Measurements from ENCODE around the gene DENND1C.
"Not testable (repeated sequence)": the region's sequence is repeated elsewhere in the genome, so short reads cannot be mapped to it uniquely, and the experiment has no call there.

Gene DENND1C

DNA sequence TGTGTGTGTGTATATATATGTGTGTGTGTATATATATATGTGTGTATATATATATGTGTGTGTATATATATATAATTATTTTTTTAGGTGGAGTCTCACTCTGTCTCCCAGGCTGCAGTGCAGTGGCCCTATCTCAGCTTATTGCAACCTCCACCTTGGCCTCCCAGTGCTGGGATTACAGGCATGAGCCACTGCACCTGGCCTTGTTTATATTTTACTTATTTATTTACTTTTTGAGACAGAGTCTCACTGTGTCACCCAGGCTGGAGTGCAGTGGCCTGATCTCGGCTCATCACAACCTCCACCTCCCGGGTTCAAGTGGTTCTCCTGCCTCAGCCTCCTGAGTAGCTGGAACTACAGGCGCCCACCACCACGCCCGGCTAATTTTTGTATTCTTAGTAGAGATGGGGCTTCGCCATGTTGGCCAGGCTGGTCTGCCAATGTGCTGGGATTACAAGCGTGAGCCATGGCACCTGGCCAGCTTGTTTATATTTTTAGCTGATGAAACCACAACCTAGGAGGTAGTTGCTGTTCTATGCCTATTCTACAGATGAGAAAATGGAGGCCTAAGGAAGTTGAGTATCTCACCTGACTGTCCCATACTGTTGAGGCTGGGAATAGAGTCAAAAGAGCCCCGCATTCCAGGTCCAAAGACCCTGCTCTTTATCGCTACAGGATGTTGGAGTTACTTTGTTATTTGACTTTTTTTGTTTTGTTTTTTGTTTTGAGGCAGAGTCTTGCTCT is 26.6 kb upstream of the DENND1C start:
- DNase-seq, result not testable (repeated sequence)

DNA sequence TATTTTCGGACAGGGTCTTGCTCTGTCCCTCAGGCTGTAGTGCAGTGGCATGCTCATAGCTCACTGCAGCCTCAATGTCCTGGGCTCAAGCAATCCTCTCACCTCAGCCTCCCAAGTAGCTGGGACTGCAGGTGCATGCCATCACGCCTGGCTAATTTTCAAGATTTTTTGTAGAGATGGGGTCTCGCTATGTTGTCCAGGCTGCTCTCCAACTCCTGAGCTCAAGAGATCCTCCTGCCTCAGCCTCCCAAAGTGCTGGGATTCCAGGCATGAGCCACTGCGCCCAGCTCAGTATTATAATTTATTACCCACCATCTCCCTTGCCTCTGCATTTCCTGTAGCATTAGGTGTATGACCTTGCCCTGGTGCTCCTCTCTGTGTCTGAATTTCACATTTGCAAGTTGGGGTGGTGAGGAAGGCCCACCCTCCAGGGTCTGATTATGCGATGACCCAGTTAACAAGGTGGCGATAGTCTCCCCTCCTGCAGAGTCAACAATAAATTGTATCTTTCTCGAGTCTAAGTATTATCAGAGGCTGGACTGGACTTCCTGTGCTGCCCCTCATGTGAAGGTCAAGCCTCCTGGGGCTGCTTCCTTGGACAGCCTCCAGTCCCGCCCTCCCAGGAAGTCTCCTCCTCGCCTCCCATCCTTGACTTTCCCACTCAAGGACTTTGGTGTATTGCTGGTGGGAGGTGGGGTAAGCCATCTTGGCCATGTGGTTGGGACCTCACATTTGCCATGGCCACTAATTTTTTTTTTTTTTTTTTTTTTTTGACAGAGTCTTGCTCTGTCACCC is 22.0 kb upstream of the DENND1C start:
- no peak for DNase-seq

DNA sequence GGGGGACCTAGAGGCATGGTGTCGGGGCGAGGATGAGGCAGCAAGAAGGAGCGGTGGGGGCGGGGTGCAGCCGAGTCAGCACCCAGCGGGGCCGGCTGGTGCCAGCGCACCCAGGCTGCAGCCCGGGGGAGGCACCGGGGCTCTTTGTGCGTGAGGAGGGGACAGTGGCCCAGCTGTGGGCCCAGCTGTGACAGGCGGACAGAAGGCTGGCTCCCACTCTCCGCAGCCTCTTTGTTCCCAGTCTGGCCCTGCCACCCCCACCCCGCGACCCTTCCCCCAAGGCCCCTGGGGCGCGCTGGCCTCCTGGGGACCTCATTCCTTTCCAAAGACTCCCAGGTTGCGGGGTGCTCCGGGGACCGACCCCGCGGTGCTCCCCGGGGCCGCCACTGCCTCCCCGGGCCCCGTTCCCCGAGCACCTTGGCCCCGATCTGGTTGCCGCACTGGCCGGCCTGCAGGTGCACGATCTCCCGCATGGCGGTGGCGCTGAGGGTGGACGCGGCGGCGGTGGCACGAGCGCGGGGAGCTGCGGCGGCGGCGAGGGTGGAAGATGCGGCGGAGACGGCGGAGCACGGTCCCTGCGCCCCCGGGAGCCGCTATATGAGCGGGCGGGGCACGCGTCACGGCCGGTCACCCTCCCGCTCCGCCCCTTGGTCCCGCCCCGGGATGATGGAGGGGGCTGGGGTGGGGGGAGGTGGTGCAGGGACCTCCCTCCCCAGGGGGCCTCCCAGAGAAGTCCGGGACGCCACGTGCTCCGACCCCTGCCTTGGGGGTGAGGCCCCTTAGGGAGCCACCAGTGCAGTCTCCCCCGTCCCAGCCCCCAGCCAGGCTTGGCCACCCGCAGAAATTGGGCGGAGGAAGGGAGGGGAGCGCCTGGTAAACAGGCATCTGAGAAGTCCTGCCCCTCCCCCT is 20.4 kb upstream of the DENND1C start, which contains the start of gene TUBB4A:
TUBB4A (minus strand) TSS at position 570 of the 909 bp plus-strand sequence; CDS start at position 473, 97 bp downstream.
- DNase-seq, result no peak

DNA sequence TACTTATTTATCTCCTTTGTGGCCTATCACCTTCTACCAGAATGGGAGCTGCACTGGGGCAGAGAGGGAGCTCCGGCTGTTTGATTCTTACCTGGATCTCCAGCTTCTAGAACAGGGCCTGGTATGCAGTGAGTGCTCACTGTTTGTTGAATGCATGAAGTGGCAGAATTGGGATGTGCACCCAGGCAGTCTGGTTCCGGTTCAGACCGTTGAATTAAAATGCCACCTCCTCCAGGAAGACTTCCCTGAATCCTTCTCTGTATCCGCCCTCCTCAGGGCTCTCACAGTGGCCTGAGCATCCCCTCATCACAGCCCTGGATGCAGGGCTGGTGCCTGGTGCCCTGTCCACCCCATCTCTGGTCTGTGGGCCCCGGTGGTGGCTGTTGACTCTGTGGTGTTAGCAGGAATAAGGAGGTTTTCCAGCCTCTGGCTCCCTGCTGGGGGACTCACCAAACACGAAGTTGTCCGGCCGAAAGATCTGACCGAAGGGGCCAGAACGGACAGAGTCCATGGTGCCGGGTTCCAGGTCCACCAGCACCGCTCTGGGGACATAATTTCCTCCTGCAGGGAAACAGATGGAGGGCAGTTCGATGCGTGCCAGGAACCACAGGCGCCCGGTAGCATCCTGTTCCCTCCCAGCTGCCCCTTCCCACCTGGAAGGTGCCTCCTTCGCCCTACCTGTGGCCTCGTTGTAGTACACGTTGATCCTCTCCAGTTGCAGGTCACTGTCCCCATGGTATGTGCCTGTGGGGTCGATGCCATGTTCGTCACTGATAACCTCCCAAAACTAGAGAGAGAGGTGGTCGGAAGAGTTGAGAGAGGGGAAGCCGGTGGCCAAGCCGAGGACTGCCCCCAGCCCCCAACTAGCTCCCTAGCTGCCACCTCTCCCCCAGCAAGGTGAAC is 19.5 kb upstream of the DENND1C start:
- DNase-seq, result no peak

DNA sequence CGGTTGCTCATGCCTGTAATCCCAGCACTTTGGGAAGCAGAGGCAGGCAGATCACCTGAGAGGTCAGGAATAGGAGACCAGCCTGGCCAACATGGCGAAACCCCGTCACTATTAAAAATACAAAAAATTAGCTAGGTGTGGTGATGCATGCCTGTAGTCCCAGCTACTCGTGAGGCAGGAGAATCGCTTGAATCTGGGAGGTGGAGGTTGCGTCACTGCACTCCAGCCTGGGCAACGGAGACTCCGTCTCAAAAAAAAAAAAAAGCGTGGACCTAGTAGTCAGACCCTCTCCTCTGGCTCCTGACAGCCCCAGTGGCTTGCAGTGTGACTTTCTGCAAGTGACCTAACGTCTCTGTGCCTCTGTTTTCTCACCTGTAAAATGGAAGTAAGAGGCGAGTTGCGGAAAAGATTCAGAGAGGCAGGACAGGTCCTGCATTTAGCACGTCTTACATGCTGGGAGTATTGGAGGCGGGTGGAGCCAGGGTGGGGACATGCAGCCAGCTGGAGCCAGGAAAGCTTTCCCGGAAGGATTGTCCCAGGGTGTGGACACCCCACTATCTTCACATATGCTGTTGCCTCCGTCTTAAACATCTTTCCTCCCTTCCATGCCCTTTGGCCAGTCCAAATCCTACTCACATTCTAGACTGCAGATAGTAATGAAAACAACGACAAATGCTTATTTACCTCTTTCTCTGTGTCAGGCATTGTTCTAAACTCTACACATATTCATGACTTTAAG is 17.6 kb upstream of the DENND1C start:
- DNase-seq, result no peak

DNA sequence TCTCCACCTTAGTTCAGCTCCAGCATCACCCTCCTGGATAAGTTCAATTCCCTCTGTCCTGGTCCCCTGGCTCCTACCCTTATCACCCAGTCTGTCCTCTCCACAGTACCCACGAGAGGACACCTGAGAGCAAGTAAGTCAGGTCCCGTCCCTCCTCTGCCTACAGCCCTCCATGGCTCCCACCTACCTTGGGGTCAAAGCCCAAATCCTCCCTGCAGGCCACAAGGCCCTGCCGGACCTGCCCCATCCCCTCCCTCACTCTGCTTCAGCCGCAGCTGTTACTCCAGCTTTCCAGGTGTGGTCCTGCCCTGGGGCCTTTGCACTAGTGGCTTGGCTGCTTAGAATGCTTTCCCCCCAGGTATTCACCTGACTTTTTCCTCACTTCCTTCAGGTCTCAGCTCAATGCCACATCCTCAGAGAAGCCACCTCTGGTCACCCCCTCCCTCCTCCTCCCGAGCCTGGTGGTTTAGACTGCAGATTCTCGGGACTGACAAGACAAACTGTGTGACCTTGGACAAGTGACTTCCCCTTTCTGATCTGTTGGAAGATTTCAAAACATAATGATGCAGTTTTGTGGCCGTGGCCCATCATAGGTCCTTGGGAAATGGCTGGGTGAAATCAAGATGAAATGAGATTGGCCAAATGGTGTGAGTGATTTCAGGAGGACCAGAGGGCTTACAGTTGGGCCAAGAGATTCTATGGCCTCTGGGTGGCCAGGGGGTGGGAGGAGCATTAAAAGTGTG is 16.9 kb upstream of the DENND1C start:
- no peak for DNase-seq

DNA sequence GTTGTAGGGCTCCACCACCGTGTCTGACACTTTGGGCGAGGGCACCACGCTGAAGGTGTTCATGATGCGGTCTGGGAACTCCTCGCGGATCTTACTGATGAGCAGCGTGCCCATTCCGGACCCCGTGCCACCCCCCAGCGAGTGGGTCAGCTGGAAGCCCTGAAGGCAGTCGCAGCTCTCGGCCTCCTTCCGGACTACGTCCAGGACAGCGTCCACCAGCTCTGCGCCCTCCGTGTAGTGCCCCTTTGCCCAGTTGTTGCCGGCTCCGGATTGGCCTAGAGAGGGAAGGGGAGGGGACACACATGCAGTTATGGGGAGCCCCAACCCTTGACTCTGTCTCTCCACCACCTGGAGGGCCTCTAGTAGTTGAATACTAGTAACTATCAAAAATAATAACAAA is 14.4 kb upstream of the DENND1C start:
- no peak for DNase-seq

DNA sequence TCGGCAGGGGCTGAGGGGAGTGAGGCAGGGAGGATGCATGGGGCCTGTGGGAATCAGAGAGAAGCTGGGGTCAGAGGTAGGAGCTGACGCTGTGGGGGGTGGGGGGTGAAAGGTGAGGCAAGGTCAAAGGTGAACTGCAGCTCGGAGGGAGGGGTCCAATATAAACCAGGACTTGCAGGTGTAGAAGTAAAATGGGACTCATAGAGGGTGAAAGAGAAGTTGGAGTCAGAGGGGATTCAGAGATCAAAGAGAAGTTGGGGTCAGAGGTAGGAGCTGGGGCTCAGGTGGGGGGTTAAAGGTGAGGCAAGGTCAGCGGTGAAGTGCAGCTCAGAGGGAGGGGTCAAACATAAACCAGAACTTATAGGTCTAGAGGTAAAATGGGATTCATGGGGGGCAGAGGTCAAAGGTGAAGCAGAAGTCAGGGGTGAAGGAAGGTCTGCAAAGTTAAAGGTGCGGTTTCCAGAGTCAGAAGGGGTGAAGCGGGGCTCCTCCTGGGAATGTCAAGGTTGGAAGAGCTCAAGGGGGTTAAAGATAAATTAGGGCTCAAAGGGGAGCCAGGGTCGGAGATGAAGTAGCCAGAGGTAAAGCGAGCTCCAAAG is 12.9 kb upstream of the DENND1C start:
- DNase-seq, result no peak

DNA sequence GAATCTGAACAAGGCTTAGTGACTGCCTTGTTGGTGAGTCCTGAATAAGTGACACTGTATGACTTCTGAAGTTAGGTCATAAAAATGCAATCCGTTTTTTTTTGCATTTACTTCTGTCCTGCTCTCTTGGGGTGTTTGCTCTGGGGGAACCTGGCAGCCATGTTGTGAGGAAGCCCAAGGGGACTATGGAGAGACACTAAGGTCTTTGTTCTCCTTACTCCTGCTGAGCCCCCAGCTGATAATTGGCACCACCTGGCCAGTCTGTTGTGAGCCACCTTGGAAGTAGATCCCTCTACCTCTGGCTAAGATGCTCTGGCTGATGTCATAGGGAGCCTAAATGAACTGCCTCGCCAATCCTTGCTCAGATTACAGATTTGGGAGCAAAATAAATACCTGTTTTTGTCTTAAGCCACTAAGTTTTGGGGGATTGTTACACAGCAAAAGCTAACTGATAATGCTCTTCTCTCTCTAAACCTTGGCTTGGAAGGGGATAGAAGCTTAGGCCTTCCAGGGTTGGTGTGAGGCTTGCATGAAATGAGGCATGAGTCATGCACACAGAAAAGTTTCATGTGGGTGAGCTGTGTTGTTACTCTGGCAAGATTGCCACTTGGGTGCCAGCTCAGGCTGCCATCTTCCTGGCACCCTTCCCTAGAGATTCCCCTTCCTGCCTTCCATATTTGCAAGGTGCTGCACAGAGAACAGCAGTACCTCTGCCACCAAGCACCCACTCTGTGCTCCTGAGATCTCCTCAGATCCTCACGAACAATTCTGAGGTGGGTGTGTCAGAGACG is 10.4 kb upstream of the DENND1C start:
- DNase-seq, result no peak

DNA sequence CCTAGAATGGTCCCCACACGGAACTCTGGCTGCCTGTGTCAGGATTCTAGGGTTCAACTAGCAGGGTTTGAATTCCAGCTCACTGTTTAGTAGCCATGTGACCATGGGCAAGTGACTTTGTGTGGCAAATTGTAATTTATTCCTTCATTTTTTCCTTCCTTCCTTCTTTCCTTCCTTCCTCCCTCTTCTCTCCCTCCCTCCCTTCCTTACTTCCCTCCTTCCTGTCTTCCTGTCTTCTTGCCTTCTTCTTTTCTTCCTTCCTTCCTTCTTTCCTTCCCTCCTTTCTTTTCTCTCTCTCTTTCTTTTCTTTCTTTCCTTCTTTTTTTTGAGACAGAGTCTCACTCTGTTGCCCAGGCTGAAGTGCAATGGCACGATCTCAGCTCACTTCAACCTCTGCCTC is 8.5 kb upstream of the DENND1C start:
- DNase-seq, result no peak

DNA sequence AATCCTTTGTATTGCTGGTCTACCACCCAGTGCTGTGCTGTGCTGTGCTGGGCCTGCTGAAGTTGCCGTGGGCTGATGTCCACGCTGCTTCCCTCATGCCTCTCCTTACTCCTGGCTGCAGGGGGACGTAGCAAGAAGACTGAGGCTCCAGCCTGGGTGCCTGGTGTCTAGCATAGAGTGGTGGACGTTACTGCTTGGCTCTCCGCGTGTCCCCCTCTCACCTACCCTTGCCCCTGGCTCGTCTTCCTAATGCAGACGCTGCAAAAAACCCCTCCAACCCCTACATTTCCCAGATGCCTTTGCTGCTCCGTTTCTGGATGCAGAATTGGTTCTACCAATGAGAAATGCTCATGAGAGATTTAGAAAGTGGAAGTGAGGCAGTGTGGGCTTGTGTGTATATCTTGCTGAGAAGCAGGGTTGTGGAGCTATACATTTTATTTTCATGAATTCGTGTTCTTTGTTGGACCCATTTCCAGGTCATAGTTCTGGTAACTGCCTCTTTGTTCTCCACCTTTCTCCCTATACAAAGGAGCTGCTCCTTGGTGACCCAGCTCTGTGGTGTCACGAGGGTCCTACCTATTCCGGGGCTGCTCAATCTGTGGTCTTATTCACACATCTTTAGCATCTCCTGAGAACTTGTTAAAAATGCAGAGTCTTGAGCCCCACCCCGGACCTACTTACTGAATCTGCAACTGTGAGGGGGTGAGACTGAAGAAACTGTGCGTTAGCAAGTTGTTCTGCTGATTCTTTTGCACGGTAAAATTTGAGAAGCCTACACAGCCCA is 7.9 kb upstream of the DENND1C start:
- no peak for DNase-seq

DNA sequence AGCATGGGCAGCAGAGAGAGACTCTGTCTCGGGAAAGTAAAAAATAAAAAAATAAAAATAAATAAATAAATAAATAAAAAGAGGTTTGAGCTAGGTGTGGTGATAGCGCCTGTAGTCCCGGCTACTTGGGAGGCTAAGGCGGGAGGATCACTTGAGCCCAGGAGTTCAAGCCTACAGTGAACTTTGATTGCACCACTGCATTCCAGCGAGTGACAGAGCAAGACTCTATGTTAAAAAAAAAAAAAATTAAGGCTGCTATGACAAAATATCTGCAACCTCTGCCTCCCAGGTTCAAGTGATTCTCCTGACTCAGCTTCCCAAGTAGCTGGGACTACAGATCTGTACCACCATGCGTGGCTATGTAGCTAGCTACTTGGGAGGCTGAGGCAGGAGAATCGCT is 3.2 kb upstream of the DENND1C start:
- no peak for DNase-seq

DNA sequence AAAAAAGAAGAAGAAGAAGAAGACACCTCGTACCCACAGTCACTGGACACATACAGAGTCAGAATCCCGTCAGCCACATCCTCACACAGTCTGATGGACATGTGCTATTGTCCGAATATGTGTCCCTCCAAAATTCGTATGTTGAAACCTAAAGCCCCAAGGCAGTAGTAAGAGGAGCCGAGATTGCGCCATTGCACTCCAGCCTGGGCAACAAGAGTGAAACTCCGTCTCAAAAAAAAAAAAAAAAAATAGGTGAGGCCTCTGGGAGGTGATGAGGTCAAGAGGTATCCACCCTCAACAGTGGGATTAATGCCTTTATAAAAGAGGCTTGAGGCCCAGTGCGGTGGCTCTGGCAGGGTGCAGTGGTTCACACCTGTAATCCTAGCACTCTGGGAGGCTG is 2.6 kb upstream of the DENND1C start:
- DNase-seq, result no peak

DNA sequence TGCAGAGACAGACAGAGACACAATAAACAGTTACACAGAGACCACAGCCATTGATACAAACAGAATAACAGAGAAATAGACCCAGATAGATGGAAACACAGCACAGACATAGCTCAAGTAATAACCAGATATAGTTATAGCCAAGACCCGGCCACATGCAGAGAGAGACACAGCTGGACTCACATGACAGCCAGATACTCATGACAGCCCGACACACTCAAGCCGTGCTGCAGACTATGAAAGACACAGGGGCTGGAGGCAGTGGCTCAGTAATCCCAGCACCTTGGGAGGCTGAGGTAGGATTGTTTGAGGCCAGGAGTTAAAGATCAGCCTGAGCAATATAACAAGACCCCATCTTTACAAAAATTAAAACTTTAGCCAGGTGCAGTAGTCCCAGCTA is 1.6 kb upstream of the DENND1C start:
- DNase-seq, result no peak

DNA sequence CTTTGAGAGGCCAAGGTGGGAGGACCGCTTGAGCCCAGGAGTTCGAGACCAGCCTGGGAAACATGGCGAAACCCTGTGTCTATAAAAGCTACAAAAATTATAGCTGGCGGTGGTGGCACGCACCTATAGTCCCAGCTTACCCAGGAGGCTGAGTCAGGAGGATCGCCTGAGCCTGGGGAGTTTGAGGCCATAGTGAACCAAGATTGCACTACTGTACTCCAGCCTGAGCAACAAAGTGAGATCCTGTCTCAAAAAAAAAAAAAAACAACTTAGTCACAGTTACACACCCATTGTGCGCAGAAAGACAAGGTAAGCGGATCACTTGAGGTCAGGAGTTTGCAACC is 728 bp upstream of the DENND1C start:
- DNase-seq, result no peak

DNA sequence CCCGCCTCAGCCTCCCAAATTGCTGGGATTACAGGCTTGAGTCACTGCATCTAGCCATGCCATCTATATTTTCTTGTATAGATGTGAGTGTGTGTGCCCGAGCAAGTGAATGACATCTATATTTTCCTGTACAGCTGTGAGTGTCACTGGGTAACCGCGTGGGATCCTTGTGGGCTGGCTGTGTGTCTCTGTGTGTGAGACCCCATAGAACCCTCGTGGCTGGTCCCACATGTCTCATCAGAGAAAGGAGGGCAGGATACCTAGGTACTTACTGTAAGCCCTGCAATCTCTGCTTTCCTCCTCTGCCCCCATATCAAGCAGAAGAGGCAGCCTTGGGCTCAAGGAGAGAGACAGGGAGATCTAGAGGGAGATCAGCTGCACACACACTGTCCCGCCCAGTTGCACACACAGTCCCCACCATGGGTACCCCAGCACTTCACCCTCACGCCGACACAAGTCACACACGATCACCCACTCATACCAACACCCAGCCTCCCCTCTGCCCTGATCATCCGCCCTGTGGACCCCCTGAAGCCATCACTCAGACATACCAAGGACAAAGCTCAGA is 655 bp downstream of the DENND1C start:
- DNase-seq, result no peak

DNA sequence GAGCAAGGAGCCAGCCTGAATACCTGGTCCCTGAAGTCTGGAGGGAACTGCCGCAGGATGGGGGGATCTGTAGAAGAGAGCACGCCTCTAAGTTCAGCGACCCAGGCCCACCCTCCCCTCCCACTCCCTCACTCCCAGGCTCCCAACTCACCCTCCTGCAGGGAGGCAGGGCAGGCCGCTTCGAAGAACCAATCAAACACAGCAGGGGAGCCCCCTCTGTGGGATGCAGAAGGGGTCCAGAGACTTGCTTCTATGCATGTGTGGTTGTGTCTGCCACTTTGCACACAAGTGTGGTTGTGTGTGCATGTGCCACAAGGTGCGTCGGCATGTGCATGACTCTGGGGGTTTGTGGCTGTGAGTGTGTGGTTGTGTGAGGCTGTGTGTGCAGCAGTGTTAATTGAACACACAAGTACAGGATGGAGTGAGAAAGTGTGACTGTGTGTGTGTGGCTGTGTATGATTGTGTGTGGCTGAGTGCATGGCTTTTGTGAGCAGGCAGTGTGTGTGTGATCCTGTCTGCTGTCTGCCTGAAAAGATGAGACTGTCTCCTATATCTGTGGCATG is 1.7 kb downstream of the DENND1C start:
- DNase-seq, result no peak

DNA sequence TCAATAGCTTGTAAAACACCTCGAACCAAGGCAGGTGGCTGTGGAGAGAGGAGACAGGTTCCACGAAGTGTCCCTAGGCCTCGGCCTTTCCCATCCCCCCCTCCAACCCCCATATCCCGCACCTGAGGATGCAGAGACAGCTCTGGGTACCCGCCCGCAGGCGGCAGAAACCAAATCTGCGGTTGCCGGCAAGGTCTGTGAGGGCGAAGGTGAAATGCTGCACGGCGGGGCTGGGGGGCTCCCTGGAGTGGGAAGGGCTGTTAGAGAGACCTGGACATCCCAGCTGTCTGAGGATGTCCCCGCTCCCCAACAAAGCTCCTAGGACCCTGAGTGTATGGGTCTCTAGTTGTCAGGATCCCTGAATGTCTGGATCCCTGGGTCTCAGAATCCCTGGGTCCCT is 2.8 kb downstream of the DENND1C start:
- no peak for DNase-seq
